Measurements from ENCODE around the gene WEE1.

- no peak for TF ChIP-seq POLR2AphosphoS5 (IDR thresholded peaks at IDR 0.05; ENCODE audit: borderline replicate concordance, low read depth, low read length)
- TF ChIP-seq FOXP2 (optimal IDR thresholded peaks at IDR 0.05; ENCODE audit: control extremely low read depth, extremely low read length, insufficient read depth) = no peak
- TF ChIP-seq EZH2 (IDR thresholded peaks at IDR 0.05) = no peak
Measured at GRCh38 chr11:9576701-9577381, 3.4 kb downstream of the WEE1 start.

Measured in SK-N-MC (cell line).